K562 (cell line): Measurements from ENCODE around the gene PTP4A2. TPM values are rescaled to one million over a fixed set of nuclear protein-coding genes. Genes with fewer than 3 reads are reported as not detected.

Source experiments
- CREB1 ChIP-seq, 2 experiments: sonication (generic) in 1 of 2; formaldehyde crosslinking in 1 of 2; IDR thresholded peaks; 2 replicates each; pipeline versions ENCODE4 v1.6.1 to v1.8.0; 2012 to 2022; ENCODE audit warnings: inconsistent platforms in 1 of 2, mild to moderate bottlenecking in 1 of 2, missing genetic modification reagents in 1 of 2, moderate library complexity in 1 of 2
- EP400 ChIP-seq: fragments of 450-650 bp; IDR thresholded peaks from 2 replicates; pipeline ENCODE4 v1.6.1; 2017; ENCODE audit warnings: antibody characterized with exemption, mild to moderate bottlenecking, moderate library complexity
- HEY1 ChIP-seq: fragments of 250-450 bp; sonication (Bioruptor Pico); IDR thresholded peaks from 2 replicates; pipeline ENCODE4 v1.5.0; 2020; ENCODE audit warnings: mild to moderate bottlenecking, moderate library complexity, borderline replicate concordance
- IRF2 ChIP-seq: sonication (generic); formaldehyde crosslinking; IDR thresholded peaks from 2 replicates; pipeline ENCODE4 v1.8.1; 2022; ENCODE audit warnings: mild to moderate bottlenecking, missing genetic modification reagents
- IRF9 ChIP-seq: fragments of 450-650 bp; IDR thresholded peaks from 2 replicates; pipeline ENCODE4 v1.6.1; 2016; ENCODE audit warnings: missing biosample characterization, missing genetic modification characterization
- KHSRP ChIP-seq: fragments of 450-650 bp; IDR thresholded peaks from 2 replicates; pipeline ENCODE4 v1.6.1; 2017
- NBN ChIP-seq: fragments of 450-650 bp; IDR thresholded peaks from 2 replicates; pipeline ENCODE4 v1.6.1; 2016; ENCODE audit warnings: low read depth, mild to moderate bottlenecking
- NCOA1 ChIP-seq: fragments of 450-650 bp; IDR thresholded peaks from 2 replicates; pipeline ENCODE4 v1.6.1; 2016; ENCODE audit warnings: low read depth
- PATZ1 ChIP-seq: fragments of 250-450 bp; sonication (Bioruptor Pico); IDR thresholded peaks from 2 replicates; pipeline ENCODE4 v1.5.0; 2020; ENCODE audit warnings: mild to moderate bottlenecking, borderline replicate concordance
- PBX2 ChIP-seq, 2 experiments: IDR thresholded peaks in 1 of 2; conservative IDR thresholded peaks in 1 of 2; 2 replicates each; pipeline ENCODE4 v1.6.1; 2016; ENCODE audit warnings: low read depth in 2 of 2, mild to moderate bottlenecking in 1 of 2, missing compliant biosample characterization in 1 of 2, missing genetic modification characterization in 1 of 2, moderate library complexity in 1 of 2
- ZNF140 ChIP-seq: fragments of 250-450 bp; sonication (Bioruptor Pico); IDR thresholded peaks from 2 replicates; pipeline ENCODE4 v1.8.0; 2021; ENCODE audit warnings: moderate library complexity, mild to moderate bottlenecking, inconsistent platforms
- ZNF165 ChIP-seq: fragments of 250-450 bp; sonication (Bioruptor Pico); IDR thresholded peaks from 2 replicates; pipeline ENCODE4 v1.4.0; 2020; ENCODE audit warnings: borderline replicate concordance
- ZNF232 ChIP-seq: sonication (generic); formaldehyde crosslinking; IDR thresholded peaks from 2 replicates; pipeline ENCODE4 v1.8.0; 2022; ENCODE audit warnings: mild to moderate bottlenecking, missing genetic modification reagents
- ZNF655 ChIP-seq: fragments of 250-450 bp; sonication (Bioruptor Pico); IDR thresholded peaks from 2 replicates; pipeline ENCODE4 v1.5.0; 2021
- polyA plus RNA-seq, 8 experiments: library from polyadenylated mRNA; depleted of rRNA in 4 of 8; stranded (reverse) in 5 of 8; unstranded in 3 of 8; fragments of >200 nt; fragmentation: Nextera tagmentation in 2 of 8; fragmentation: Illumina TruSeq in 1 of 8; extraction: Ambion mirVana in 2 of 8; extraction: Trizol in 1 of 8; gene quantifications; 2 replicates each; pipeline versions ENCODE4 v1.2.1 to v1.2.3, GENCODE V29; 2011 to 2014; ENCODE audit warnings: inconsistent platforms in 1 of 8, missing spikeins in 1 of 8
- total RNA-seq, 7 experiments: library from RNA; depleted of rRNA in 6 of 7; stranded (reverse); fragments of >200 nt in 6 of 7; fragmentation: Illumina TruSeq in 2 of 7; extraction: Trizol in 2 of 7; gene quantifications; 2 replicates each; pipeline versions ENCODE4 v1.2.1 to v1.2.3, GENCODE V29; 2011 to 2021; ENCODE audit warnings: low replicate concordance in 1 of 7
- TF ChIP-seq, protein P1 (sequence below): sonication (generic); IDR thresholded peaks from 2 replicates; pipeline ENCODE4 v1.6.1; 2016
- TF ChIP-seq, protein P2 (sequence below): sonication (generic); formaldehyde crosslinking; IDR thresholded peaks from 2 replicates; pipeline ENCODE4 v1.8.1; 2022; ENCODE audit warnings: missing genetic modification reagents

PTP4A2 gene
- total and polyA plus RNA-seq, 9 of the 15 experiments (the other 6 are each of a cell fraction or from before 2014, with no cell fraction given) = 197 to 870 (median 480) TPM

- TF ChIP-seq, protein P1, sequence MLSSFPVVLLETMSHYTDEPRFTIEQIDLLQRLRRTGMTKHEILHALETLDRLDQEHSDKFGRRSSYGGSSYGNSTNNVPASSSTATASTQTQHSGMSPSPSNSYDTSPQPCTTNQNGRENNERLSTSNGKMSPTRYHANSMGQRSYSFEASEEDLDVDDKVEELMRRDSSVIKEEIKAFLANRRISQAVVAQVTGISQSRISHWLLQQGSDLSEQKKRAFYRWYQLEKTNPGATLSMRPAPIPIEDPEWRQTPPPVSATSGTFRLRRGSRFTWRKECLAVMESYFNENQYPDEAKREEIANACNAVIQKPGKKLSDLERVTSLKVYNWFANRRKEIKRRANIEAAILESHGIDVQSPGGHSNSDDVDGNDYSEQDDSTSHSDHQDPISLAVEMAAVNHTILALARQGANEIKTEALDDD = peak; percentile 90
- TF ChIP-seq EP400 (peak; percentile 89), KHSRP (no peak; the same call in 1 of the 2 replicates), NBN (peak; percentile 91; the same call in 1 of the 2 replicates), ZNF165 (CRISPR knock-in tag) (0 out of 2 replicates have a peak, but pooled peaks have one; percentile 40), ZNF655 (CRISPR knock-in tag) (0 out of 2 replicates have a peak, but pooled peaks have one; percentile 61), CREB1 (IDR thresholded peaks at IDR 0.05) (peak; percentile 37), CREB1 (CRISPR knock-in tag; IDR thresholded peaks at IDR 0.05) (peak; percentile 53; the same call in 1 of the 2 replicates), PATZ1 (0 out of 2 replicates have a peak, but pooled peaks have one; percentile 6), IRF2 (CRISPR knock-in tag) (no peak), NCOA1 (peak; percentile 80; the same call in 1 of the 2 replicates), PBX2 (CRISPR knock-in tag; IDR thresholded peaks at IDR 0.05; ENCODE audit: low read depth) (no peak), PBX2 (tag; conservative IDR thresholded peaks at IDR 0.05; ENCODE audit: low read depth) (no peak), ZNF140 (no peak), IRF9 (tag) (no peak), ZNF232 (CRISPR knock-in tag) (no peak), HEY1 (CRISPR knock-in tag) (no peak; the same call in 1 of the 2 replicates)
- TF ChIP-seq, protein P2, sequence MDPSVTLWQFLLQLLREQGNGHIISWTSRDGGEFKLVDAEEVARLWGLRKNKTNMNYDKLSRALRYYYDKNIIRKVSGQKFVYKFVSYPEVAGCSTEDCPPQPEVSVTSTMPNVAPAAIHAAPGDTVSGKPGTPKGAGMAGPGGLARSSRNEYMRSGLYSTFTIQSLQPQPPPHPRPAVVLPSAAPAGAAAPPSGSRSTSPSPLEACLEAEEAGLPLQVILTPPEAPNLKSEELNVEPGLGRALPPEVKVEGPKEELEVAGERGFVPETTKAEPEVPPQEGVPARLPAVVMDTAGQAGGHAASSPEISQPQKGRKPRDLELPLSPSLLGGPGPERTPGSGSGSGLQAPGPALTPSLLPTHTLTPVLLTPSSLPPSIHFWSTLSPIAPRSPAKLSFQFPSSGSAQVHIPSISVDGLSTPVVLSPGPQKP = no peak
These were observed 6.3 kb upstream of the PTP4A2 start (continued) for GRCh38 chr1:31944205-31945089.
